HG03354 (cell line): ENCODE results near the gene CAMK1D.

Experiments used
- ATAC-seq: cut with Tn5 transposase; IDR thresholded peaks from one replicate; pipeline ENCODE4 v1.9.1; 2021; ENCODE audit warnings: mild to moderate bottlenecking; ENCODE audit not compliant: unreplicated experiment, poor library complexity, severe bottlenecking

CAMK1D gene

GRCh38 chr10:12877150-12877549 is 527.8 kb downstream of the CAMK1D start:
- ATAC-seq, result no peak

GRCh38 chr10:12880423-12880822 is 531.1 kb downstream of the CAMK1D start:
- no peak for ATAC-seq

- ATAC-seq, result no peak
These were observed 535.5 kb downstream of the CAMK1D start for GRCh38 chr10:12884851-12885250.
